ENCODE measurements around the gene TRPM1. TPM values are rescaled to one million over a fixed set of nuclear protein-coding genes. Genes with fewer than 3 reads are reported as not detected.

The TRPM1 gene
- total RNA-seq, 4 donors from 2014 or later, result not detected

DNA sequence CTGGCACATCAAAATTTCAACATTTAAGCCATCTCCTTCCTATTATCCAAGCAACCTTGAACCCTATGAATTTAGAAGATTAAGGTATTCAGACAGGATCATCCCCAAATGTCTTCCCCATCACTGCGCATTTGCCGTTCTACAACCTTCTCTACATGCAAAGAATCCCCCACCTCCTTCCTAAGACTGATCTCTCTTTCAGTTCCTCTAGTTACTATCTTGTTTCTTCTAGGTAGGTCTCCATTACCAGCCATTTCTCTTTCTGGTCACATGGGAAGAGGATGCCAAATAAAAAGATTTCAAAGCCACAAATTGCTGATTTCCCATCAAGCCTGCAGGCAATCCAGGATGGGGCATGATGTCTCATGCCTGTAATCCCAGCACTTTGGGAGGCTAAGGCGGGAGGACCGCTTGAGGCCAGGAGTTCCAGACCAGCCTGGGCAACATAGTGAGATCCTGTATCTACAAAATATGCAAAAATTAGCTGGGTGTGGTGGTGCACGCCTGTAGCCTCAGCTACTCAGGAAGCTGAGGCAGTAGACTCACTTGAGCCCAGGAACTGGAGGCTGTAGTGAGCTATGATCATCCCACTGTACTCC lies 80.4 kb downstream of the TRPM1 start:
- no peak overlapping the region for H3K27ac ChIP-seq
- TF ChIP-seq, protein P1, sequence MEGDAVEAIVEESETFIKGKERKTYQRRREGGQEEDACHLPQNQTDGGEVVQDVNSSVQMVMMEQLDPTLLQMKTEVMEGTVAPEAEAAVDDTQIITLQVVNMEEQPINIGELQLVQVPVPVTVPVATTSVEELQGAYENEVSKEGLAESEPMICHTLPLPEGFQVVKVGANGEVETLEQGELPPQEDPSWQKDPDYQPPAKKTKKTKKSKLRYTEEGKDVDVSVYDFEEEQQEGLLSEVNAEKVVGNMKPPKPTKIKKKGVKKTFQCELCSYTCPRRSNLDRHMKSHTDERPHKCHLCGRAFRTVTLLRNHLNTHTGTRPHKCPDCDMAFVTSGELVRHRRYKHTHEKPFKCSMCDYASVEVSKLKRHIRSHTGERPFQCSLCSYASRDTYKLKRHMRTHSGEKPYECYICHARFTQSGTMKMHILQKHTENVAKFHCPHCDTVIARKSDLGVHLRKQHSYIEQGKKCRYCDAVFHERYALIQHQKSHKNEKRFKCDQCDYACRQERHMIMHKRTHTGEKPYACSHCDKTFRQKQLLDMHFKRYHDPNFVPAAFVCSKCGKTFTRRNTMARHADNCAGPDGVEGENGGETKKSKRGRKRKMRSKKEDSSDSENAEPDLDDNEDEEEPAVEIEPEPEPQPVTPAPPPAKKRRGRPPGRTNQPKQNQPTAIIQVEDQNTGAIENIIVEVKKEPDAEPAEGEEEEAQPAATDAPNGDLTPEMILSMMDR (IDR thresholded peaks at IDR 0.05), result no peak
- no peak for TF ChIP-seq POLR2A (IDR thresholded peaks at IDR 0.05)
- no peak for DNase-seq

DNA sequence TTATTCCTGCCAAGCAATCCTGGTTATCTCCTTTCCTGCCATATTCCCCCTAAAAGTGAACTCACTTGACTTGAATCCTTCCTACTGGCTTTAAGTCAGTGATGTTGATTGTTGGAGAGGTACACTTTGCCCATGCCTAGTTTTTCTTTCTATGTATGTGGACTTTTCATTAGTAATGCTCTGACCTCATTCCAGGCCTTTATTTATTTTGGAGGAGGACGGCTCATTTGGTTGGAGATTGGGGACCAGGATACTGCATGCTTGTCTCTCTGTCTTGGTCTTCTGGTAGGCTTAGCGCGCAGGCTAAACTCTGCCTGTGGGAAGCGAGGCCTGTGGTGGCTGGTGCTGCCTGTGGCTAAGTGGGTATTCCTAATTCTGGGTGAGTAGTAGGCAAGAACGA lies 81.0 kb downstream of the TRPM1 start:
- H3K27me3 ChIP-seq, result no peaks in the 10 kb centered on the region
- no peak for DNase-seq
- TF ChIP-seq, protein P1 (IDR thresholded peaks at IDR 0.05), result no peak
- TF ChIP-seq POLR2A (IDR thresholded peaks at IDR 0.05), result no peak
- H3K4me1 ChIP-seq, result no peaks in the 10 kb centered on the region
- no peak overlapping the region for H3K4me3 ChIP-seq
- H3K9me3 ChIP-seq, result no peaks in the 10 kb centered on the region
- no peak overlapping the region for H3K27ac ChIP-seq
- no peaks in the 10 kb centered on the region for H3K36me3 ChIP-seq

More for the DNA sequence above, 80.4 kb downstream of the TRPM1 start:
- Histone ChIP-seq H3K4me1 (no peaks in the 10 kb centered on the region), H3K36me3 (no peaks in the 10 kb centered on the region), H3K9me3 (no peaks in the 10 kb centered on the region), H3K27me3 (no peaks in the 10 kb centered on the region), H3K4me3 (no peak overlapping the region)

DNA sequence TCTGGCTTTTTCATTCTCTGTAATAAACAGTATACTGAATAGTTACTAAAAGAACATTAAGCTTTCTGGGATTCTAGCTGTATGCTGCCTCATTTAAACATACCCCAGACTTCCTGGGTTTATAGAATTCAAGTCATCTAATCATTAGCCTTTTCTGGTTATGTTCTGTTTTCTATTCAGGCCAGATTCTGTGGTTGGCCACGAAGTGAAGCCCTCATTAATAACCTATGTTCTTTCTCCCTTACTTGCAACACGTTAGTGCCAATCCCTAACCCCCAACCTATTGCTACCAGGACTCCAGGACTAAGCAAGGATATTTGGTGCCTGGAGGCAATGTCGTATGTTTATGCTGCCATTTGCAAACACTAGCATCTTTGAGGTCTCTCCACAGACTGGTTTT lies 81.5 kb downstream of the TRPM1 start:
- Histone ChIP-seq H3K27me3 (no peaks in the 10 kb centered on the region), H3K27ac (no peak overlapping the region), H3K4me1 (no peaks in the 10 kb centered on the region), H3K9me3 (no peaks in the 10 kb centered on the region), H3K36me3 (no peaks in the 10 kb centered on the region), H3K4me3 (no peak overlapping the region)
- DNase-seq, result no peak
- TF ChIP-seq, protein P1 (IDR thresholded peaks at IDR 0.05), result no peak
- no peak for TF ChIP-seq POLR2A (IDR thresholded peaks at IDR 0.05)

DNA sequence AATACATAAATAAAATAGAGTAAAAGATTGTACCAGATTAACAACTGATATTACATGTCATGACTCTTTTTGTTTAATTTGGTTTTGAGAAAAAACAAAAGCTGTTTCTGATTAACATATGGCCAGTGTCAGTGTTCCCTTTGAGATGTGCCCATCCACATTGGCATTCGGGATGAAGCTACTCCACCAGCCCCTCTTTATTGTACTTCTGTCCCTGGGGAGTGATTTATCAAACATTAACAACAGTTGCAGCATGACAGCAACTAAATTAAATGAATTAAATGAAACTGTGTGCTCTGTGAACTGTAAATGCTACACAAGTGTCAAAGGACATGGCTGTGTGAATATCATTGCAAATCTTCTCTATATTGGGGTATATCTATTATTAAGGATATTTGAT lies 84.2 kb downstream of the TRPM1 start:
- Histone ChIP-seq H3K27ac (no peak overlapping the region), H3K4me3 (no peak overlapping the region), H3K36me3 (no peaks in the 10 kb centered on the region), H3K9me3 (peaks cover 0 to 7% (median 0%) of the 10 kb centered on the region in 4 donors), H3K4me1 (no peaks in the 10 kb centered on the region), H3K27me3 (no peaks in the 10 kb centered on the region)
- no peak for TF ChIP-seq POLR2A (IDR thresholded peaks at IDR 0.05)
- TF ChIP-seq, protein P1 (IDR thresholded peaks at IDR 0.05), result no peak
- no peak for DNase-seq

DNA sequence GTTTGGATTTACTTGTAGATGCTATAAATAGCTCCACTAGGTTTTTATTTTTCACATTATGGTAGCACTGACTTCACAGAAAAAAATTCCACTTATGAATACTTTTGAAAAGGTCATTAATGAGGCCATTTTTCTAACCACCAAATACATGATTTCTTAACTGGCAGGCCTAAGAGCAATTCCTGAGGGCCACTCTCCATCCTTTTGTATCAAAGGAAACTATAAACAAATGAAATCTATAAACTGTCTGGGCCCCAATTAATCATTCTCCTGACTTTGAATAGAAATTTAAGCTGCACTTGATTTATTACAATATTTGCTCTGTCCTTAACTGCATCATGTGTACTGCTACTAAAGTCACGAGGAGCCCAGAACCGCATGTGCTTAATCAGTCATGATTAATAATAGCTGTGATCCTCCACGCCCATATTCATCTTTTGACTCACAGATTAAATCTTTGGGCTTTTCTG lies 85.0 kb downstream of the TRPM1 start:
- no peak overlapping the region for H3K4me3 ChIP-seq
- no peak for TF ChIP-seq POLR2A (IDR thresholded peaks at IDR 0.05)
- TF ChIP-seq, protein P1 (IDR thresholded peaks at IDR 0.05), result no peak
- H3K9me3 ChIP-seq, result peaks cover 0 to 9% (median 0%) of the 10 kb centered on the region in 4 donors
- no peaks in the 10 kb centered on the region for H3K27me3 ChIP-seq
- DNase-seq, result no peak
- no peaks in the 10 kb centered on the region for H3K4me1 ChIP-seq
- no peak overlapping the region for H3K27ac ChIP-seq
- no peaks in the 10 kb centered on the region for H3K36me3 ChIP-seq

DNA sequence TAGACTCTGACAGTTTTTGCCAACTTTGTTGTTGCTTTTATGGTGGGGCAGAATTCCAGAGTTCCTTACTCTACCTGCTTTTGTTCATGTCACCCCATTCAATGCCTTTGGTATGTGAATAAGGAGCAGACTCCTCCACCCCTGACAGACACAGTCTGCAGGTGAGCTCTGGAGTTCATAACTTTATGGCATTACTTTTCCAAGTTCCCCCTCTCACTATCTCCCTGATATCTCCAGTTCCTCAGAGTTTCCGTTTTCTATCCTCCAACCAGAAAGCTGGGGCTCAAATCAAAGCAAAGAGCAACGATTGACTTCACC lies 87.0 kb downstream of the TRPM1 start:
- peaks cover 0 to 9% (median 0%) of the 10 kb centered on the region in 4 donors for H3K9me3 ChIP-seq
- peak overlapping the region in 1 of 4 donors; percentile 26 for H3K27ac ChIP-seq
- TF ChIP-seq POLR2A (IDR thresholded peaks at IDR 0.05), result no peak
- TF ChIP-seq, protein P1 (IDR thresholded peaks at IDR 0.05), result no peak
- no peaks in the 10 kb centered on the region for H3K27me3 ChIP-seq
- H3K4me3 ChIP-seq, result no peak overlapping the region
- no peak for DNase-seq
- H3K4me1 ChIP-seq, result no peaks in the 10 kb centered on the region
- H3K36me3 ChIP-seq, result no peaks in the 10 kb centered on the region
